Tibial nerve (tissue), 4 donors: ENCODE results near the gene RFX1. TPM values are rescaled to one million over a fixed set of nuclear protein-coding genes. Genes with fewer than 3 reads are reported as not detected.

Source experiments
- DNase-seq, 2 donors: peaks; one replicate each; pipeline ENCODE4 v3.0.0-alpha.2; 2019; ENCODE audit warnings: low spot score in 2 of 2
- H3K27ac ChIP-seq, 4 donors: fragments of 200-600 bp; sonication (generic) in 3 of 4; one replicate each; pipeline ENCODE4 v1.5.1; 2017 to 2019; ENCODE audit warnings: mild to moderate bottlenecking in 1 of 4
- H3K27me3 ChIP-seq, 2 donors: fragments of 200-600 bp; sonication (generic) in 1 of 2; one replicate each; pipeline versions ENCODE4 v1.5.1 to v1.6.0; 2017 to 2019
- H3K36me3 ChIP-seq, 3 donors: fragments of 200-600 bp; sonication (generic); one replicate each; pipeline ENCODE4 v1.5.1; 2018 to 2019
- H3K4me1 ChIP-seq, 4 donors: fragments of 200-600 bp; sonication (generic) in 3 of 4; one replicate each; pipeline ENCODE4 v1.5.1; 2017 to 2019
- H3K4me3 ChIP-seq, 4 donors: fragments of 200-600 bp; sonication (generic) in 3 of 4; one replicate each; pipeline ENCODE4 v1.5.1; 2017 to 2019; ENCODE audit warnings: mild to moderate bottlenecking in 1 of 4, moderate library complexity in 1 of 4
- H3K9me3 ChIP-seq, 4 donors: fragments of 200-600 bp; sonication (generic) in 3 of 4; one replicate each; pipeline ENCODE4 v1.5.1; 2017 to 2019
- EP300 ChIP-seq, 2 donors: sonication (generic); formaldehyde crosslinking; IDR thresholded peaks; one replicate each; pipeline ENCODE4 v1.6.1; 2017; ENCODE audit warnings: antibody characterized with exemption in 2 of 2, mild to moderate bottlenecking in 1 of 2
- POLR2A ChIP-seq, 2 donors: fragments of 450-650 bp; IDR thresholded peaks; one replicate each; pipeline ENCODE4 v1.6.1; 2017; ENCODE audit warnings: antibody characterized with exemption in 2 of 2, mild to moderate bottlenecking in 2 of 2, moderate library complexity in 2 of 2
- WGBS, 2 donors: methylation state at CpG; one replicate each; pipeline ENCODE4 v1.1.5; 2018; 5-methylcytosine and 5-hydroxymethylcytosine counted together
- total RNA-seq, 4 donors: library from RNA; depleted of rRNA; stranded (reverse); fragments of >200 nt; gene quantifications; one replicate each; pipeline ENCODE4 v1.1.0, GENCODE V29; 2016
- TF ChIP-seq, protein P1 (sequence below), 5 experiments: fragments of 200-600 bp in 3 of 5; fragments of 450-650 bp in 2 of 5; sonication (generic) in 3 of 5; IDR thresholded peaks; one replicate each; pipeline ENCODE4 v1.5.1; 2016 to 2019; ENCODE audit warnings: antibody characterized with exemption in 5 of 5, mild to moderate bottlenecking in 3 of 5, moderate library complexity in 2 of 5

RFX1 gene
- total RNA-seq, 4 donors from 2014 or later = 3.1 to 8.4 (median 6.0) TPM

DNA sequence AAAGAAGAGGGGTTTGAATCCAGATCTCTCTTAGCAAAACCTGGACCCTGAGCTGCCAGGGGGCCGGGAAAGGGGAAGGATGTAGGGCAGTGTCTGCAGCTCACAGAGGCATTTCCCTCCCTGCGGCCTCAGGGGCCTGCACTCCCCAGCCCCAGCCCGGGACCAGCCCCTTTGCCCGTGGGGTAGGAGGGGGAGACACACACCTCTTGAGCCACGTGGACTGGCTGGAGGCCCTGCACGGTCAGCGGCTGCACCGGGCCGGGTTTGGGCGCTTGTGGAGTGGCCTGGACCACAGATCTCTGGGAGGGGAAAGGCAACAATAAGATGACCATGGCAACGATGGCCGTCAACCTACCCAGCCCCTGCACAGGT is 26.9 kb downstream of the RFX1 start:
- H3K4me1 ChIP-seq = peaks cover 0 to 26% (median 14%) of the 10 kb centered on the region in 4 donors
- peak overlapping the region in 2 of 4 donors; percentile 69 to 81 for H3K27ac ChIP-seq
- peak overlapping the region; percentile 21 to 59 (median 46) for H3K4me3 ChIP-seq
- no peaks in the 10 kb centered on the region for H3K9me3 ChIP-seq
- no peak for DNase-seq
- TF ChIP-seq, protein P1, sequence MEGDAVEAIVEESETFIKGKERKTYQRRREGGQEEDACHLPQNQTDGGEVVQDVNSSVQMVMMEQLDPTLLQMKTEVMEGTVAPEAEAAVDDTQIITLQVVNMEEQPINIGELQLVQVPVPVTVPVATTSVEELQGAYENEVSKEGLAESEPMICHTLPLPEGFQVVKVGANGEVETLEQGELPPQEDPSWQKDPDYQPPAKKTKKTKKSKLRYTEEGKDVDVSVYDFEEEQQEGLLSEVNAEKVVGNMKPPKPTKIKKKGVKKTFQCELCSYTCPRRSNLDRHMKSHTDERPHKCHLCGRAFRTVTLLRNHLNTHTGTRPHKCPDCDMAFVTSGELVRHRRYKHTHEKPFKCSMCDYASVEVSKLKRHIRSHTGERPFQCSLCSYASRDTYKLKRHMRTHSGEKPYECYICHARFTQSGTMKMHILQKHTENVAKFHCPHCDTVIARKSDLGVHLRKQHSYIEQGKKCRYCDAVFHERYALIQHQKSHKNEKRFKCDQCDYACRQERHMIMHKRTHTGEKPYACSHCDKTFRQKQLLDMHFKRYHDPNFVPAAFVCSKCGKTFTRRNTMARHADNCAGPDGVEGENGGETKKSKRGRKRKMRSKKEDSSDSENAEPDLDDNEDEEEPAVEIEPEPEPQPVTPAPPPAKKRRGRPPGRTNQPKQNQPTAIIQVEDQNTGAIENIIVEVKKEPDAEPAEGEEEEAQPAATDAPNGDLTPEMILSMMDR (IDR thresholded peaks at IDR 0.05) = no peak
- no peak for TF ChIP-seq EP300 (IDR thresholded peaks at IDR 0.05)
- no peak for TF ChIP-seq POLR2A (IDR thresholded peaks at IDR 0.05)
- peaks cover 0 to 66% (median 0%) of the 10 kb centered on the region in 3 donors for H3K36me3 ChIP-seq
- no peaks in the 10 kb centered on the region for H3K27me3 ChIP-seq
- WGBS, 2 donors = 12 to 13% methylated on average over 12 of the region's 12 CpGs

DNA sequence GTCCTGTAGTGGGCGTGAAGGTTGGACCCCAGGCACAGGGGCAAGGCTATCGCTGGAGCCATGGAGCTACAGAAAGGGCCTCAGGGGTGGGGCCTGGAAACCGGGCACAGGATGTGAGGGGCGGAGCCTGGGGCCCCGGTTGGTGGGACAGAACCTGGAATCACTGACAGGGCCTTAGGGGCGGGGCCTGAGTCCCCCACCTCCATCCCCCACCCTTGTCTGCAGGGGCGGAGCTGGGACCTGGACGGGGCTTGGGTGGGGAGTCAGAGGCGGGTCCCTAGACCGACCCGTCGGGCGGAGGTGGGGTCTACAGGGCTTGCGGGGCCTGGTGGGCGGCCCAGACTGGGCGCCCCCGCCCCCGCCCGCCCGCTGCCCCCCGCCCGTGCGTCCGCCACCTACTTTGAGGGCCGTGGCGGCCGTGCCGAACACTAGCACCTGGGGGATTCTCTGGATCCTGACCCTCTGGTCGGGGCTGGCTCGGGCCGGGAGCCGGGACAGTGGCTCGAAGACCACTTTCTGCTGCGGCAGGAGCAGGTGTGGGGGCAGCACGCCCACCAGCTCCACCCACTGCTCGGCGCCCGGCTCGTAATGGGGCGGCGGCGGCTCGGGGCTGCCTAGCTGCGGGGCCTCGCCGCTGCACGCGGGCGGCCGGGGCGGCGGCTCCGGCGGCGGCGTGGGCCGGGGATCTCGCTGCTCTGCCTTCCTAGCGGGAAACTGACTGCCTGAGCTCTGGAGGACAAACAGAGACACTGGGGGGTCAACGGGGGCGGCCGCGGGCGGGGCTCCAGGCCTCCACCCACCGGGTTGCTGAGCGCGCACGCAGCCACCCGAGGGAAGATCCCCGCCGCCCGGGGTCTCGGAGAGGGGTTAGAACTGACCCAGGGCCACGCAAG is 27.5 kb downstream of the RFX1 start:
- Histone ChIP-seq H3K36me3 (peaks cover 0 to 66% (median 0%) of the 10 kb centered on the region in 3 donors), H3K4me1 (peaks cover 0 to 26% (median 14%) of the 10 kb centered on the region in 4 donors), H3K27me3 (no peaks in the 10 kb centered on the region), H3K27ac (peak overlapping the region; percentile 17 to 81 (median 66)), H3K4me3 (peak overlapping the region; percentile 21 to 59 (median 46)), H3K9me3 (no peaks in the 10 kb centered on the region)
- TF ChIP-seq EP300 (IDR thresholded peaks at IDR 0.05) (peak in 1 of 2 donors; percentile 19), POLR2A (IDR thresholded peaks at IDR 0.05) (no peak)
- TF ChIP-seq, protein P1 (IDR thresholded peaks at IDR 0.05) = no peak
- peak; percentile 63 to 71 for DNase-seq
- 6% methylated on average over 43 to 53 of the region's 74 CpGs for WGBS, 2 donors

- no peaks in the 10 kb centered on the region for H3K27me3 ChIP-seq
- TF ChIP-seq, protein P1 (IDR thresholded peaks at IDR 0.05) = no peak
- TF ChIP-seq EP300 (IDR thresholded peaks at IDR 0.05) (no peak), POLR2A (IDR thresholded peaks at IDR 0.05) (no peak)
- DNase-seq = no peak
- WGBS, 2 donors = 84 to 92% methylated on average over 11 to 12 of the region's 12 CpGs
- no peaks in the 10 kb centered on the region for H3K9me3 ChIP-seq
- H3K27ac ChIP-seq = peak overlapping the region in 3 of 4 donors; percentile 63 to 81 (median 69)
- peaks cover 0 to 21% (median 14%) of the 10 kb centered on the region in 4 donors for H3K4me1 ChIP-seq
- peaks cover 0 to 66% (median 0%) of the 10 kb centered on the region in 3 donors for H3K36me3 ChIP-seq
- H3K4me3 ChIP-seq = no peak overlapping the region
Observed at GRCh38 chr19:13977803-13978202, 28.3 kb downstream of the RFX1 start.

GRCh38 chr19:13976446-13976845 is 29.7 kb downstream of the RFX1 start:
- Histone ChIP-seq H3K27ac (no peak overlapping the region), H3K4me3 (no peak overlapping the region), H3K27me3 (no peaks in the 10 kb centered on the region), H3K4me1 (peaks cover 0 to 19% (median 9%) of the 10 kb centered on the region in 4 donors), H3K9me3 (no peaks in the 10 kb centered on the region), H3K36me3 (peaks cover 0 to 68% (median 0%) of the 10 kb centered on the region in 3 donors)
- 88 to 93% methylated on average over 12 of the region's 12 CpGs for WGBS, 2 donors
- TF ChIP-seq, protein P1 (IDR thresholded peaks at IDR 0.05) = no peak
- TF ChIP-seq EP300 (IDR thresholded peaks at IDR 0.05) (no peak), POLR2A (IDR thresholded peaks at IDR 0.05) (no peak)
- DNase-seq = no peak

DNA sequence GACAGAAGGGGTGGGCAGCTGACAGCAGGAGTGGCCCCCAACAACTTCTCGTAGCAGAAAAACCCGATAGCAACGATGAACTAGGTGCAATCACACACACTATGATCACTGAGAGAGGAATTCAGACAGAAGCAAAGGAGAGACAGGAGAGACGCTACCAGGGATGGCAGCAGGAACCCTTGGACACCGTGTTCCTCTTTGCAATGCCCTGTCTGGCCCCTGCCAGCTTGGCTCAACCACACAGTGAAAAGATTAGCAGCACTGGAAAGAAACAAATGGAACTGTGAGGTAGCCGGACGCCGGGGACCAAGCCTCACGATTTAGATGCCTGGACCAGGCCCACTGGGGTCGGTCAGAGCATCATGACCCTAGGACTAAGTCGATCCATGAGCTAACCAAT is 30.2 kb downstream of the RFX1 start:
- WGBS, 2 donors = 84 to 85% methylated on average over 11 of the region's 11 CpGs
- no peak overlapping the region for H3K4me3 ChIP-seq
- no peak for TF ChIP-seq EP300 (IDR thresholded peaks at IDR 0.05)
- no peak for TF ChIP-seq POLR2A (IDR thresholded peaks at IDR 0.05)
- TF ChIP-seq, protein P1 (IDR thresholded peaks at IDR 0.05) = no peak

More for the DNA sequence above, 30.2 kb downstream of the RFX1 start:
- no peak for DNase-seq
- Histone ChIP-seq H3K4me1 (peaks cover 0 to 19% (median 9%) of the 10 kb centered on the region in 4 donors), H3K27ac (no peak overlapping the region), H3K27me3 (no peaks in the 10 kb centered on the region), H3K36me3 (peaks cover 0 to 71% (median 0%) of the 10 kb centered on the region in 3 donors), H3K9me3 (no peaks in the 10 kb centered on the region)
